Hepatic stellate cell (primary cell): ENCODE measurements around the gene RNF4.

Source experiments
- DNase-seq: peaks from one replicate; pipeline ENCODE4 v3.0.0; 2011; ENCODE audit warnings: low spot score

The RNF4 gene

DNA sequence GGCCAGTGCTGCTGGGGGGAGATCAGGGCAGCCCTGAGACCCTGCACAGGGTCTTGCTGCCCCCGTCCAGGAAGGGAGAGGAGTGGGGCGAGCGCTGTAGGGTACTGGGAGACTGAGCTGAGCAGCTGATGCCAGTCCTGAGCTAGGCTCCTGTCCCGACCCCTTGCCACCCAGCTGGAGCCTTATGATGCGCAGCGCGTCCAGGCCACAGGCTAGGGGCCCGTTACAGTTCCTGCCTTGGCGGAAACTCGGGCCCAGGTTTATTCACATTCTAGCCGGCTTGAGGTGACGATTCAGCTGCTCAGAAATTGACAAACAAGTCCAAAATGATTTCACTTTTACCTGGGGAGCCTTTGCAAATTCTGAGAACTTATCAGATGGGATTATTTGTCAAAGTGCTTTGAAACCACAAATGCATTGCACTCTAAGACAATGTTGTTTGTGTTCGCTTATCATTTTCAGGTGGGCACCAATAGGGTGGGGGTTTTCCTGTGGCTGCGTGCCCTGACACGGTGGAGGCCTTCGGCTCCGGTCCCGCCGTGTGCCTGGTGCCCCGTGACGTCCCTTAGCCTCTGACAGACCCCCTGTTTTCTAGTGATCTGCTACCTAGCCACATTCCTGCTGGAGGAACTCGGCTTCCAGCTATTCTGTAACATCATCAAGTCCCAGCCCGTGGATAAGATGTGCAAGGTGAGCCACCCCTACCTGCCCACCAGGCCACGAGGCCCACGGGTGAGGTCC is 31.3 kb upstream of the RNF4 start:
- no peak for DNase-seq

- no peak for DNase-seq
These were observed 29.8 kb upstream of the RNF4 start for GRCh38 chr4:2438822-2439718.

DNA sequence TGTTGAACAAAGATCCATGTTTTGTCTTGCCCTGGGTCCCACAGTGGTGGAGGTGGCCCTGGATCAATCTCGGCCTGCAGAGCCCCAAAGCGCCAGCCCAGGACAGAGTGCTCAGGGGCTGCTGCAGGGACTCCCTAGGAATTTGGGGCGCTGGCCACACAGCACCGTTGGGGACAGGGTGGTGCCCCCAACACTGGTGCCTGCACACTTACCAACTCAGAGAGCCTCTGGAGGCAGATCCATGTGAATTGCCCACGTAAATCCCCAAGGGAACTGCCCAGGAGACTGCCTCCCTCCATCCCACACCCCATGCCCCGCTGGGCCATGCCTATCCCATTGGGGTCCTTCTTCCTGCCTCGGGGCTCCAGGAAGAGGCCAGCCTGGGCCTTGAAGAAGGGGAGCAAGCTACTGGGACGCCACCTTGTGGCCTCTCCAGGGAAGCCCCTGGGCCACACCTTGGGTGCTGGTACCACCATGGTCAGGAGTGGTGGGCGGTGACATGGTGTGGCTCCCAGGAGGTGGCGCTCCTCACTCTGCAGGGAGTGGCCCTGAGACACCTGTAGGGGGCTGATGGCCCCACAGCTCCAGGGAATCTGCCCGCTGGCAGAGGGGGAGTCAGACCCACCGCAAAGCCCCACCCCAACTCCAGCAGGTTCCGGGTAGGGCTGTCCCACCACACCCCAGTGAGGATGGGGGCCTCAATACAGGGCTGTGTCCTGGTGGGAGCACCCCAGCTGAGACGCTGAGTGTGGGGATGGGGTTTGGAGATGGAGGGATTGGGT is 27.3 kb upstream of the RNF4 start:
- DNase-seq: peak; percentile 83

DNA sequence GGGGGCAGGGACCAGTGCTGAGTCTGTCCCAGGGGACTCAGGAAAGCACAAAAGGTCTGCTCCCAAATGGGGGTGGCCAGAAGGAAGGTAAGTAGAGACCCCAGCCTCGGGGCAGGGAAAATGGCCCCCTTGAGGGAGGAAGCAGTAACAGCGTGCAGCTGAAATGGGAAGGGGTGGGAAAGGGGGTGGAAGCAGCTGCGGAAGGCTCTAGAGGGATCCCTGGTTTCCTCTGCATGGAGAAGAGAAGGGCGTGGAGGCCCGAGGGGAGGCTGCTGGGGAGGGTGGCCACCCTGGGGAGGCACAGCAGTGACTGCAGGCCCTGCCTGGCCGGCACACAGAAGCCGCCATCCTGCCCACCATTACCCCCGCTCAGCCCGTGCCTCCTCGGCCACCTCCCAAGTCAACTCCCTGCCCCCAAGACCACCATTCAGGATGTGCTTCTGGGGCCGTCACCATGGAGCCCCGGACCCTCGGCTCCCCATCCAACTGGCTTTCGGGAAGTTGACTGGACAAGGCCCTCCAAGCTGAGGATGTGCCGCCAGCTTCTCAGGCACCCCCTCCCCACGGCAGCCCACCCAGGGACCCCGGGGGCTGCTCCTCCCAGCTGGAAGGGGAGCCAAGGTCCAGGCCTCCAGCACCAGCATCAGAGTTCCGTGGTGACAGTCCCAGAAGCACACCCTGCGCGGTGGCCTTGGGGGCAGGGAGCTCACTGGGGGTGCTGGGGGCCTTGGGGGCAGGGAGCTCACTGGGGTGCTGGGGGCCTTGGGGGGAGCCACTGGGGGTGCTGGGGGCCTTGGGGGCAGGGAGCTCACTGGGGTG is 26.5 kb upstream of the RNF4 start:
- DNase-seq: no peak

DNA sequence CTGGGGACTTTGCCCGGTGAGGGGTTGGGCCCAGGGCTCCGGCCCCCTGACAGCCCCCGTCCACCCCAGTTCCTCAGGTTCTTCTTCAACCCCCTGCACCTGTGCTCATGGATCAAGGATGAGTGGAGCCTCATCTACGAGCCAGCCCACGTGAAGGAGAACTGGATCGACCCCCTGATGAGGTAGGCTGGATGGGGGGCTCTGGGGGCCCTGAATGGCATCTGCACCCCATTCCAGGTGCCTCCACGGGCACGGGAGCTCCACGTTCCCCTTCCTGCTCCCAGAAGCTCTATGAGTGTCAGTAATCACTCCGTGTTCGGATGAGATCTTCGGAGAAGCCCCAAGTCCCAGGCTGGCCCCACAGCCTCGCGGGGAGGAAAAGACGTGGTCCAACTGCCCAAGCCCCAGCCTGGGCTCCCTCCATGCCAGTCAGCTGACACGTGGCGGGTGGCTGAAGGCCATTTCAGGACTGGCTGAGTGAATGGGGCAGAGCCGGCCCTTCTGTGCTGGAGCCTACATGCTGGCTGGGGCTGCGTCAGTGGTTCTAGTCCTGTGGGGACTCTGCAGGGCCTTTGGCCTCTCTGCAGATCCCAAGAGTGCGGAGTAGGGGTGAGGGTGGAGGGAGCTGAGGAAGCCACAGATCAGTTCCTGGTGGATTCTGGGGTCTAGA is 25.7 kb upstream of the RNF4 start:
- no peak for DNase-seq

- DNase-seq: no peak
These were observed 24.8 kb upstream of the RNF4 start for GRCh38 chr4:2443956-2444740.

GRCh38 chr4:2445130-2445529 is 23.8 kb upstream of the RNF4 start:
- no peak for DNase-seq

DNA sequence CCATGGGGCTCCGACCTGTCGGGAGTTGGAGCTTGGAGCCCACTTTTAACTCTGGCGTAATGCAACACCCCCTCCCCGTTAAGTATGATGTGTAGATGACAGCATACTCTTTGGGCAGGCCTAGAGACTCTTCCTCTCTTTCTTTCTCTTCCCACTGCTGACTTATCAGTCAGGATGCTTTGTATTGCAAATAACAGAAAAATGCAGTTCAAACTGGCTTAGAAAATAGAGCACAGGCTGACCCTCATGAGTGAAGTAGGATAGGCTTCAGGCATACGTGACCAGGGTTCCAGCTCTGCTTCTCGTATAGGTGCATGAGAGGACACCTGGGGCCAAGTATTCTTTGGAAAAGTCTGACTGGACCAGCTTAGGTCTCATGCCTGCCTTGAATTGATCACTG is 23.3 kb upstream of the RNF4 start:
- no peak for DNase-seq

DNA sequence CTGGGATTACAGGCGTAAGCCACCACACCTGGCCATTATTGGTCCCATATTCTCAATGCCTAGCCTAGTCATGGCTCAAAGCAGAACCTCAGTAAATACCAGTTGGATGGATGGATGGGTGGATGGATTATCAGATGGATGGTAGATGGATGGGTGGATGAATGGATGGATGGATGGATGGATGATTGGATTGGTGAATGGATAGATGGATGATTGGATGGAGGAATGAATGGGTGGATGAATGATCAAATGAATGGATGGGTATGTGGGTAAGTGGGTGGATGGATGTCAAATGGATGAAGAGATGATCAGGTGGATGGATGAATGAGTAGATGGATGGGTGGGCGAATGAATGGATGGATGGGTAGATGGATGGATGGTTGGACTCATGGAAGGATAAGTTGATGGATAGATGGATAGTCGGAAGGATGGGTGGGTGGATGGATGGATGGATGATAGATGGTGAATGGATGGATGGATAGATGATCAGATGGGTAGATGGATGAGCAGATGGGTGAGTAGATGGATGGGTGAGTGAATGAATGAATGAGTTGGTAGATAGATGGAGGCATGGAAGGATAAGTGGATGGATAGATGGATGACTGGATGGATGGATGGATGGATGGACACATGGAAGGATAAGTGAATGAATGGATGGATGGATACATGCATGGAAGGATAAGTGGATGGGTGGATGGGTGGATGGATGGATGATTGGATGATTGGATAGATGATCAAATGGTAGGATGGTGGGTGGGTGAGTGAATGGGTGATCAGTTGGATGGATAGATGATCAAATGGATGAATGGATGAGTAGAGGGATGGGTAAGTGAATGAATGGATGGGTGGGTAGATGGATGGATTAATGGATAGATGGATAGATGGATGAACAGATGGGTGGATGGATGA is 22.0 kb upstream of the RNF4 start:
- DNase-seq: no peak

- DNase-seq: no peak
These were observed 20.3 kb upstream of the RNF4 start for GRCh38 chr4:2448589-2448988.

DNA sequence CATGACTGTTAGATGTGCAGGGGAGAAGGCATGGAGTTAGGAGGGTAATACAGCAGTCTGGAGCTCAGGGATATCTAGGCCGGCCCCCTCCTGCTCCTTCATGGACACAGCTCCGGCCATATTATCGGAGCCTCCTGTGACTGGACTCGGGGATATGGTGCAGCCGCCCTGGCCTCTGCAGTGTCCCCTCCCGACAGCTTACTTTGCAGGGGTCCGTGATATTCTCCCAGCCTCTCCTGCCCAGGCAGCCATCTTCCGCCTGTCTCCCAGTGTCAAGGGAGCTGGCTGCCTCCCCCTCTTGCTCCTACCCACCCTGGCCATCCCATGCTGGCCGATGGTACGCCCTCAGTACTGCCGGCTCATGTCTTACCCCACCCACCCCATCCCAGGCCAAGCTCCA is 19.9 kb upstream of the RNF4 start:
- no peak for DNase-seq

DNA sequence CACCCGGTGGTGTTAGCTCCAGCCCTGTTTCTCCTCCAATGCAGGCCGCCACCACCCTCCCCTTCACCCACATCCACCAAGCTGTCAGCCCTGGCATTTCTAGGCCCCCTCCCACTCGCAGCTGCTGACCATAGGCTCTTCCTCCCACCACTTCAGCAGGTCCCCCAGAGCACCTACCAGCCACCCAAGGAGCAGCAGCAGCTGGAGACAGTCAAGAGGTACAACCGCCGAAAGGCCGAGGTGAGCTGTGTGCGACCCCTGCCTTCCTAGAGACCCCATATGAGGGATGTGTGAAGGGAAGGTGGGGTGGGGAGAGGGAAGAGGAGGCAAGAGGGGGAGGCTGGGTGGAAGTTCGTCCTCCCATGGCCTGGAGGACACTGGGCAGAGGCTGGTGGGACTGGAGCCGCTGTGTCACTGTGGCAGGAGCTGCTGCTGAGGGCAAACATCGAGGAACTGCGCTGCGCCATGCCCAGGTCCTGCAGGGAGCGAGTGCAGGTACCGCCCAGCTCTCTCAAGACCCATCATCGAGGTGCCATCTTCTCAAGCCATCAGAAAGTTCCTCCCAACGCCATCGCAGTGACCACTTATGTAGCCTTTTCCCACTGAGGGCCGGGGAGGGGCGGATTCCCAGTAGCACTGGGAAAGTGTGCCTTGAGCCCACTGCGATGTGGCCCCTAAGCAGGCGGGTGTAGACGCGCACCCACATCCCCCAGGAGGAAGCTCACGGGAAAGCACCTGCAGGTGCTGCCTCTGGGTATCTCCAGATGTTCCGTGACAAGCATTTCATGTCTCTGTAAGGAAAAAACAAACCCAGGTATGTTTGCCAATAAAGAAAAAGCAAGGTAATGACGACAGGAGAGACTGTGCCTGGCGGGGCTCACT is 19.2 kb upstream of the RNF4 start:
- no peak for DNase-seq

DNA sequence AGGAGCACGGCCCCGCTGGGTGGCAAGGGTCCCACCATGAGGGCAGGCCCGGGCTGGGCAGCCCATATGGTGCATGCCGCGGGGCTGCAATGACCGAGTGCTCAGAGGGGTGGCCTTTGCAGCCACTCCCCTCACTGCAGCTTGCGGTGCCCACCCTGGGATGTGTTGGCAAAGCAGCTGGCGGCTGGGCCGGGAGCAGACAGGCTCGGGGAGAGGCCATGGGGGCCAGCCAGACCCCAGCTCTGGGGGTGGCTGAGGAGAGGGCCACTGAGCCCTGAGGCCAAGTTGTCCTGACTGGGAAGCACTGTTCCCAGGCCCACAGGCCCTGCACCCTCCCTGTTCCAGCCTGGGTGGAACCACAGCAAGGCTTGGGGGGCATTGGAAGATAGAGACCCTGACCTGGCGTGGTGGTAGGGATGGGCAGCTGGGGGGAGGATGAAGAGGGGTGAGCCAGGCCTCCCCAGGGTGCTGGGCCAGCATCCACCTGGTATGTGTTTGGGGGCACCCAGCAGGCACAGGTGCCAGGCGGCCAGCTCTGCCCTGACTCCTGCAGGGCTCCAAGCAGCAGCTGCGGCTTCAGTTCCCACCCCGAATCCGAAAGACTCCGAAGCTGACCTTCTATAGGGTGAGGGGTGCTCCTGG is 18.4 kb upstream of the RNF4 start:
- DNase-seq: no peak

- no peak for DNase-seq
These were observed 17.8 kb upstream of the RNF4 start for GRCh38 chr4:2451036-2451520.

DNA sequence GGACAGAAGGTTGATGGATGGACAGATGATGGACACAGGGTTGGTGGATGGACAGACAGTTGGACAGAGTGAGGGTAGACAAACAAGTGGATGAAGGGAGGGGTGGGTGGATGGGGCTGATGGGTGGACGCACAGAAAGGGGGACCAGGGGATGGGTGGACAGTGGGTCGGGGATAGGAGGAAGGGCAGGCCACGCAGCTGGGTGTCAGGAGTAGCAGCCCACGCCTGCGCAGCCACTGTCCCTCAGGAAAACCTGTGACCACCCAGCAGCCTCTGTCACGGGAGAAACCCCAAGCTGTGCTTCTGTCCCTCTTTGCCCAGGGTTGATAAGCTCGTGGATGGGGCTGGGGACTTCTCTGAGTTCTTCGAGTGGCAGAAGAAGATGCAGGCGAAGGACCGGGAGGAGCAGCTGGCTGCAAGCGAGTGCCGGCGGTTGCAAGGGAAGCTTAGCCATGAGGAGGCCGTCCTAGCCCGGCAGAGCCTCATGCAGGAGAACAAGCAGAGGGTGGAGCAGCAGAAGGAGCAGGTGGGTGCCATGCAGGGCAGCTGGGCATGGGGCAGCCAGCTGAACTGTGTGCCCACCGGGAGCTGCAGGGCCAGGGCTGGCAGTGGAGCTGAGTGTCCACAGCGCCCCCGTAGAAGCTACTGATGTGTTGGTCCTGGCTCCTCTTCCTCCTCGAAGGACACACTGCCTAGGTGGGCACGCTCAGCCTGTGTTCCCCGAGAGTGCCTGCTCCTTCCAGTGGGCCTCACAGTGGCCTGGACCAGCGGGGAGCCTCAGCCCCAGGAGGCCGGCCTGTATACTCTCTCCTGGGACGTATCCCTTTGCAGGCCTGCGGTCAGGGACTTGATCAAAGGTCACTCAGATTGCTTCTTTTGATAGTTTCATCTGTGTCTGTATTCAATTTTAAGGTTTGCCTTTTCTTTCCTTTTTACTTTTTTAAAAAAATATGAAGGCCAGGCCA is 16.8 kb upstream of the RNF4 start:
- no peak for DNase-seq
